IPS DF 4.7 (cell line): Measurements from ENCODE around the gene CHST14.

Source experiments
- DNase-seq: peaks from one replicate; pipeline ENCODE4 v3.0.0-alpha.2; 2013; ENCODE audit warnings: low spot score; ENCODE audit errors: extremely low read depth

CHST14 gene

GRCh38 chr15:40489274-40490175 is 18.7 kb downstream of the CHST14 start:
- no peak for DNase-seq

GRCh38 chr15:40493089-40493840 is 22.5 kb downstream of the CHST14 start:
- no peak for DNase-seq

- DNase-seq: no peak
Observed at GRCh38 chr15:40495516-40495915, 24.7 kb downstream of the CHST14 start.

GRCh38 chr15:40498418-40498817 is 27.6 kb downstream of the CHST14 start:
- no peak for DNase-seq

- no peak for DNase-seq
Observed at GRCh38 chr15:40498891-40499290, 28.1 kb downstream of the CHST14 start.

GRCh38 chr15:40499931-40500330 is 29.1 kb downstream of the CHST14 start:
- no peak for DNase-seq

GRCh38 chr15:40500568-40501330 is 30.0 kb downstream of the CHST14 start:
- DNase-seq: no peak

- no peak for DNase-seq
Observed at GRCh38 chr15:40501487-40501886, 30.7 kb downstream of the CHST14 start.

GRCh38 chr15:40506964-40507571 is 36.3 kb downstream of the CHST14 start:
- DNase-seq: no peak

- DNase-seq: no peak
Observed at GRCh38 chr15:40508216-40508615, 37.4 kb downstream of the CHST14 start.

GRCh38 chr15:40510201-40510600 is 39.4 kb downstream of the CHST14 start:
- no peak for DNase-seq

- no peak for DNase-seq
Observed at GRCh38 chr15:40511093-40511471, 40.3 kb downstream of the CHST14 start.

- DNase-seq: no peak
Observed at GRCh38 chr15:40511472-40512133, 40.8 kb downstream of the CHST14 start.

- DNase-seq: no peak
Observed at GRCh38 chr15:40512440-40512839, 41.7 kb downstream of the CHST14 start.

GRCh38 chr15:40513609-40514008 is 42.8 kb downstream of the CHST14 start:
- DNase-seq: no peak

- no peak for DNase-seq
Observed at GRCh38 chr15:40516322-40516721, 45.5 kb downstream of the CHST14 start.
